H1 (cell line): ENCODE measurements around the gene MIER2. TPM values are rescaled to one million over a fixed set of nuclear protein-coding genes. Genes with fewer than 3 reads are reported as not detected.

Source experiments
- CTCF ChIA-PET: fragments of 300-600 bp; sonication (Branson Sonifier 250); formaldehyde crosslinking; loops from one replicate; lab custom pipeline; 2021; ENCODE audit not compliant: partially characterized antibody; lab: Charles Lee
- POLR2A ChIA-PET: fragments of 300-600 bp; sonication (Branson Sonifier 250); formaldehyde crosslinking; loops from one replicate; lab custom pipeline; 2021; ENCODE audit warnings: inconsistent platforms; ENCODE audit not compliant: partially characterized antibody; lab: Charles Lee
- DNase-seq, 2 experiments: peaks; one replicate each; pipeline versions ENCODE4 v3.0.0 to v3.0.0-alpha.2; 2010 to 2022; ENCODE audit warnings: low spot score in 2 of 2, low read depth in 1 of 2, mixed read lengths in 1 of 2
- FAIRE-seq: peaks from 2 replicates; lab custom pipeline; 2011; peaks lifted over from hg19 to GRCh38; lab: Jason Lieb, UNC
- H2AFZ ChIP-seq: 2 replicates; pipeline ENCODE4 v1.8.1; 2012; ENCODE audit warnings: low read length, inconsistent platforms
- H2AK5ac ChIP-seq: 2 replicates; pipeline ENCODE4 v1.6.1; 2013; ENCODE audit warnings: low read depth, low read length
- H2BK120ac ChIP-seq: replicated peaks from 2 replicates; pipeline ENCODE3; 2013; ENCODE audit warnings: low read depth, low read length, inconsistent platforms
- H2BK12ac ChIP-seq: 2 replicates; pipeline ENCODE4 v1.6.1; 2013; ENCODE audit warnings: low read depth, low read length
- H2BK15ac ChIP-seq: 2 replicates; pipeline ENCODE4 v1.6.1; 2013; ENCODE audit warnings: low read length
- H2BK20ac ChIP-seq: 2 replicates; pipeline ENCODE4 v1.6.1; 2013; ENCODE audit warnings: low read length
- H2BK5ac ChIP-seq: 2 replicates; pipeline ENCODE4 v1.6.1; 2013; ENCODE audit warnings: low read depth, low read length
- H3K14ac ChIP-seq: 2 replicates; pipeline ENCODE4 v1.6.1; 2013; ENCODE audit warnings: inconsistent platforms; ENCODE audit not compliant: insufficient read length
- H3K18ac ChIP-seq: 2 replicates; pipeline ENCODE4 v1.6.1; 2013; ENCODE audit warnings: low read length; ENCODE audit errors: extremely low read depth
- H3K23ac ChIP-seq: 2 replicates; pipeline ENCODE4 v1.6.1; 2013; ENCODE audit warnings: inconsistent platforms; ENCODE audit not compliant: insufficient read length
- H3K23me2 ChIP-seq: 2 replicates; pipeline ENCODE4 v1.6.1; 2013; ENCODE audit warnings: low read depth, low read length
- H3K27ac ChIP-seq: 2 replicates; pipeline ENCODE4 v1.6.1; 2011; ENCODE audit warnings: low read depth, low read length, inconsistent platforms
- H3K27me3 ChIP-seq, 4 experiments: replicated peaks in 1 of 4; 1 replicate in 1 of 4; 2 replicates in 3 of 4; pipeline versions ENCODE4 v1.6.1 to v1.8.1; 2011 to 2013; ENCODE audit warnings: low read length in 3 of 4, mild to moderate bottlenecking in 3 of 4, inconsistent platforms in 2 of 4, mixed read lengths in 2 of 4, moderate library complexity in 1 of 4; ENCODE audit not compliant: control insufficient read depth in 3 of 4, insufficient read depth in 3 of 4; ENCODE audit errors: extremely low read depth in 1 of 4
- H3K36me3 ChIP-seq, 4 experiments: 2 replicates each; pipeline versions ENCODE4 v1.6.1 to v1.8.1; 2011 to 2013; ENCODE audit warnings: mild to moderate bottlenecking in 4 of 4, low read length in 3 of 4, moderate library complexity in 2 of 4, control low read depth in 1 of 4, inconsistent platforms in 1 of 4; ENCODE audit not compliant: insufficient read depth in 4 of 4, control insufficient read depth in 2 of 4
- H3K4ac ChIP-seq: replicated peaks from 2 replicates; pipeline ENCODE3; 2013; ENCODE audit warnings: low read length, low read depth, mixed read lengths, inconsistent platforms; ENCODE audit not compliant: insufficient read length
- H3K4me1 ChIP-seq, 4 experiments: replicated peaks in 1 of 4; 1 replicate in 1 of 4; 2 replicates in 3 of 4; pipeline versions ENCODE4 v1.6.1 to v1.8.1; 2011 to 2013; ENCODE audit warnings: low read length in 3 of 4, inconsistent platforms in 2 of 4, mixed read lengths in 1 of 4; ENCODE audit not compliant: insufficient read depth in 4 of 4, control insufficient read depth in 3 of 4
- H3K4me2 ChIP-seq, 2 experiments: 2 replicates each; pipeline versions ENCODE4 v1.6.1 to v1.8.1; 2011 to 2013; ENCODE audit warnings: low read depth in 2 of 2, low read length in 2 of 2, control low read depth in 1 of 2, inconsistent platforms in 1 of 2, mild to moderate bottlenecking in 1 of 2; ENCODE audit not compliant: insufficient read depth in 1 of 2
- H3K4me3 ChIP-seq, 4 experiments: fragments of 200-600, 300-600 bp in 1 of 4; sonication (generic), shearing (Covaris generic), sonication (Bioruptor Twin) in 1 of 4; 2 replicates each; pipeline versions ENCODE4 v1.5.1 to v1.8.1; 2011 to 2016; ENCODE audit warnings: low read length in 4 of 4, low read depth in 3 of 4, control low read depth in 2 of 4, inconsistent platforms in 2 of 4, mild to moderate bottlenecking in 2 of 4, mixed read lengths in 1 of 4, moderate library complexity in 1 of 4; ENCODE audit not compliant: insufficient read depth in 2 of 4; ENCODE audit errors: extremely low read depth in 1 of 4
- H3K56ac ChIP-seq: replicated peaks from 2 replicates; pipeline ENCODE3; 2013; ENCODE audit warnings: low read depth, mild to moderate bottlenecking, mixed read lengths, low read length, inconsistent platforms; ENCODE audit not compliant: insufficient read length
- H3K79me1 ChIP-seq: 2 replicates; pipeline ENCODE4 v1.6.1; 2013; ENCODE audit warnings: low read depth, low read length, control low read depth
- H3K79me2 ChIP-seq, 2 experiments: 2 replicates each; pipeline versions ENCODE4 v1.6.1 to v1.8.1; 2012 to 2013; ENCODE audit warnings: low read length in 2 of 2, mild to moderate bottlenecking in 2 of 2, inconsistent platforms in 1 of 2; ENCODE audit not compliant: insufficient read depth in 2 of 2, control insufficient read depth in 1 of 2
- H3K9ac ChIP-seq, 4 experiments: replicated peaks in 1 of 4; 1 replicate in 1 of 4; 2 replicates in 3 of 4; pipeline versions ENCODE4 v1.6.1 to v1.8.1; 2011 to 2013; ENCODE audit warnings: low read depth in 3 of 4, low read length in 3 of 4, control low read depth in 2 of 4, mild to moderate bottlenecking in 2 of 4, moderate library complexity in 2 of 4, inconsistent platforms in 1 of 4; ENCODE audit errors: extremely low read depth in 1 of 4
- H3K9me3 ChIP-seq, 2 experiments: 2 replicates each; pipeline versions ENCODE4 v1.6.1 to v1.8.1; 2012 to 2013; ENCODE audit warnings: mild to moderate bottlenecking in 2 of 2, moderate library complexity in 2 of 2, control low read depth in 1 of 2, inconsistent platforms in 1 of 2, low read depth in 1 of 2, low read length in 1 of 2, mixed read lengths in 1 of 2; ENCODE audit not compliant: insufficient read depth in 2 of 2
- H4K20me1 ChIP-seq, 2 experiments: replicated peaks in 1 of 2; 2 replicates each; pipeline versions ENCODE3 to v1.8.1; 2011 to 2013; ENCODE audit warnings: inconsistent platforms in 2 of 2, low read length in 2 of 2, mild to moderate bottlenecking in 1 of 2; ENCODE audit not compliant: insufficient read depth in 2 of 2, control insufficient read depth in 1 of 2
- H4K5ac ChIP-seq: 2 replicates; pipeline ENCODE4 v1.6.1; 2013; ENCODE audit warnings: low read length, low read depth, mixed read lengths, inconsistent platforms; ENCODE audit not compliant: insufficient read length
- H4K8ac ChIP-seq: 2 replicates; pipeline ENCODE4 v1.8.0; 2013; ENCODE audit warnings: mild to moderate bottlenecking, moderate library complexity, low read length, inconsistent platforms; ENCODE audit not compliant: insufficient read depth; ENCODE audit errors: extremely low read depth
- H4K91ac ChIP-seq: replicated peaks from 2 replicates; pipeline ENCODE3; 2013; ENCODE audit warnings: low read length, mixed read lengths, inconsistent platforms; ENCODE audit not compliant: insufficient read length
- BRCA1 ChIP-seq: IDR thresholded peaks from 2 replicates; pipeline ENCODE4 v1.6.1; 2012; ENCODE audit warnings: low read depth, low read length, improper control_type of control experiment
- CBX5 ChIP-seq: fragments of 300-800, 300-1000 bp; sonication (generic); IDR thresholded peaks from 2 replicates; pipeline ENCODE4 v1.7.1; 2016; ENCODE audit warnings: antibody characterized with exemption, low read length, low read depth
- WGBS, 2 experiments: shearing (Covaris generic) in 1 of 2; methylation state at CpG; one replicate each; pipeline versions ENCODE4 v1.1.6 to v1.1.7; 2013 to 2015; ENCODE audit warnings: low lambda C conversion rate in 2 of 2, mixed read lengths in 2 of 2, inconsistent platforms in 1 of 2, low coverage in 1 of 2, missing lambda C conversion rate in 1 of 2; ENCODE audit not compliant: insufficient replicate concordance in 2 of 2, insufficient coverage in 1 of 2, insufficient read length in 1 of 2; ENCODE audit errors: extremely low coverage in 1 of 2, missing lambda C conversion rate in 1 of 2; 5-methylcytosine and 5-hydroxymethylcytosine counted together
- polyA plus RNA-seq, 7 experiments: library from polyadenylated mRNA; depleted of rRNA in 3 of 7; stranded (reverse) in 5 of 7; unstranded in 2 of 7; fragments of >200 nt in 5 of 7; fragments of 200-250 nt in 2 of 7; gene quantifications; 1 replicate in 5 of 7; 2 replicates in 1 of 7; 4 replicates in 1 of 7; pipeline versions ENCODE4 v1.2.1 to v1.2.3, GENCODE V29; 2011 to 2013; ENCODE audit warnings: missing spikeins in 2 of 7, mixed read lengths in 2 of 7
- total RNA-seq: library from RNA; stranded (reverse); fragmentation: NEBNext Ultra II Directional; extraction: Animal tissue kit (Norgen Biotek cat#: 25700); gene quantifications from 2 replicates; pipeline ENCODE4 v1.2.1, GENCODE V29; 2021
- TF ChIP-seq, protein P1 (sequence below), 3 experiments: IDR thresholded peaks; 1 replicate in 2 of 3; 2 replicates in 1 of 3; pipeline versions ENCODE4 v1.5.1 to v1.6.1; 2011; ENCODE audit warnings: low read length in 3 of 3, mild to moderate bottlenecking in 3 of 3, inconsistent platforms in 2 of 3, low read depth in 1 of 3, moderate library complexity in 1 of 3; ENCODE audit not compliant: insufficient read depth in 1 of 3; ENCODE audit errors: control extremely low read depth in 1 of 3

Gene MIER2
- total and polyA plus RNA-seq, 2 of the 8 experiments (the other 6 are each of a cell fraction or from before 2014, with no cell fraction given): 30.3 to 48.3 TPM

DNA sequence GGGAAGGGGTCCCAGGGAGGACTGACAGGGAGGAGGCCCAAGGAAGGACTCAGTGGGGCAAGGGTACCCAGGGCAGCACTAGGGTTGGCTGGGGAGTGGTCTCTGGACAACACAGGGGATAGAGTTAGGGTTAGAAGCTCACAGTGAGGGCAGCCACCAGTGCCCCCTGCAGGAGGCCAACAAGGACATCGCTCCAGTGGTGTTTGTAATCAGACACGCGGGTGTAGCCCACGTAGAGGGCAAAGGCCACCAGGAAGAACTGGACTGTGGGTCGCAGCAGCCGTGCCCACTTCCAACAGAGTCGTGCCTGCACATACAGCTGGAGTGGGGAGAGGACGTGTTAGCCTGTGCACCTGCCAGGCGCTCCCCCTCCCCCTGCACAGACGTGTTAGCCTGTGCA is 62.6 kb downstream of the MIER2 start:
- Histone ChIP-seq H2BK15ac (no peak overlapping the region), H3K23me2 (no peaks in the 10 kb centered on the region), H3K4me2 (no peak overlapping the region), H3K4ac (no peak overlapping the region), H4K91ac (no peak overlapping the region), H3K14ac (no peak overlapping the region), H2BK20ac (no peak overlapping the region), H3K4me3 (no peak overlapping the region), H3K9ac (no peak overlapping the region), H4K20me1 (peaks cover 0 to 8% of the 10 kb centered on the region in 2 experiments), H3K4me1 (peaks cover 0 to 8% (median 3%) of the 10 kb centered on the region in 4 experiments; a peak in 4 of 7 replicates), H3K9me3 (no peaks in the 10 kb centered on the region), H3K79me1 (no peaks in the 10 kb centered on the region), H2BK5ac (no peak overlapping the region), H2BK120ac (no peak overlapping the region), H4K8ac (no peak overlapping the region), H2BK12ac (no peak overlapping the region), H3K23ac (no peak overlapping the region), H3K27ac (no peak overlapping the region), H3K36me3 (peaks cover 6 to 41% (median 11%) of the 10 kb centered on the region in 4 experiments; a peak in 7 of 8 replicates), H3K79me2 (peaks cover 0 to 3% of the 10 kb centered on the region in 2 experiments; a peak in 1 of 4 replicates), H4K5ac (no peak overlapping the region), H3K27me3 (no peaks in the 10 kb centered on the region), H3K56ac (no peak overlapping the region), H2AFZ (no peak overlapping the region), H2AK5ac (no peak overlapping the region), H3K18ac (no peak overlapping the region)
- ChIA-PET CTCF (interaction anchor here (0.6 to 2.5 kb wide), 2 partner anchors 11 to 15 kb away, joined by 3 to 8 read pairs; no protein-coding TSS in a partner anchor), POLR2A (interaction anchor here (0.9 to 9.9 kb wide), 6 partner anchors 6 to 18 kb away, joined by 3 to 88 read pairs (median 6); no protein-coding TSS in a partner anchor)
- no peak for FAIRE-seq
- DNase-seq: peak in 1 of 2 experiments; percentile 47
- TF ChIP-seq, protein P1, sequence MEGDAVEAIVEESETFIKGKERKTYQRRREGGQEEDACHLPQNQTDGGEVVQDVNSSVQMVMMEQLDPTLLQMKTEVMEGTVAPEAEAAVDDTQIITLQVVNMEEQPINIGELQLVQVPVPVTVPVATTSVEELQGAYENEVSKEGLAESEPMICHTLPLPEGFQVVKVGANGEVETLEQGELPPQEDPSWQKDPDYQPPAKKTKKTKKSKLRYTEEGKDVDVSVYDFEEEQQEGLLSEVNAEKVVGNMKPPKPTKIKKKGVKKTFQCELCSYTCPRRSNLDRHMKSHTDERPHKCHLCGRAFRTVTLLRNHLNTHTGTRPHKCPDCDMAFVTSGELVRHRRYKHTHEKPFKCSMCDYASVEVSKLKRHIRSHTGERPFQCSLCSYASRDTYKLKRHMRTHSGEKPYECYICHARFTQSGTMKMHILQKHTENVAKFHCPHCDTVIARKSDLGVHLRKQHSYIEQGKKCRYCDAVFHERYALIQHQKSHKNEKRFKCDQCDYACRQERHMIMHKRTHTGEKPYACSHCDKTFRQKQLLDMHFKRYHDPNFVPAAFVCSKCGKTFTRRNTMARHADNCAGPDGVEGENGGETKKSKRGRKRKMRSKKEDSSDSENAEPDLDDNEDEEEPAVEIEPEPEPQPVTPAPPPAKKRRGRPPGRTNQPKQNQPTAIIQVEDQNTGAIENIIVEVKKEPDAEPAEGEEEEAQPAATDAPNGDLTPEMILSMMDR (IDR thresholded peaks at IDR 0.05; ENCODE audit: control extremely low read depth in 1 of 3, insufficient read depth in 1 of 3, low read depth in 1 of 3, low read length in 3 of 3): peak; percentile 14 to 49 (median 25); a peak in 2 of 4 replicates
- no peak for TF ChIP-seq CBX5
- TF ChIP-seq BRCA1: no peak
- WGBS, 2 experiments: 96% methylated on average over 7 of the region's 10 CpGs; no CpG with 5 or more reads in 1 of the 2 experiments
